ENCODE results near the gene FANCC.

FANCC gene

DNA sequence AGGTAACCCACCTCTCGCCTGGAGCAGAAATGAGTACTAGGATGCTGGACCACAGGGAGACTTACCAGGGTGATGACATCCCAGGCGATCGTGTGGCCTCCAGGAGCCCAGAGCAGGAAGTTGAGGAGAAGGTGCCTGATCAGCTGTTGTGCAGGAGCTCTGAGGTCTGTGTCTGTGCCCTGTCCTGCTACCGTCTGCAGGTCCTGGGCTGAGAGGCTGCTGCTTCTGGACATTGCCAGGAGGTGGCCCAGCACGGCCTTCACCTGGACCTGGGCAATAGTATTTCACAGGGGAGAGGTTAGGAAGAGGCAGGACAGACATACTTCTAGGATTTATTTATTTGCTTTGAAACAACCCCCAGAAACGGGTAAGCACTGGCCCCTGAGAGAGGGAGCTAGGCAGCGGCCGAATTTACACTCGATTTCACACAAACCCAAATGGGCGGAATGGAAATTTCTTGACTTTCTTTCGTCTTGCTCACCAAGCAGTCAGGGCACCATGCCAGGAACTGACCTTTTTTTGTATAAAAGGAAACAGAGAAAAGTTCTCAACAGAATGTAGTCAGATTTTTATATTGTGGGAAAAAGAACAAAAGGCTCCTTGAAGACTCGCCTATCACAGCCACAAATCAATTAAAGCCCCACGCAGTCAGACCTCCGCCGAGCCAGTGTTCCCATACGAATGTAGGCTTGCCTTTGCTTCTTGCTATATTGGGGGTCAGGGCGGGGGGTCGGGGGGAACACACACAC, 210.3 kb downstream of the FANCC start:
- in situ Hi-C loops (cut with MboI; ENCODE audit: low sequenced_read_pairs, unreplicated experiment) = no loop called here
- TF ChIP-seq, protein P1, sequence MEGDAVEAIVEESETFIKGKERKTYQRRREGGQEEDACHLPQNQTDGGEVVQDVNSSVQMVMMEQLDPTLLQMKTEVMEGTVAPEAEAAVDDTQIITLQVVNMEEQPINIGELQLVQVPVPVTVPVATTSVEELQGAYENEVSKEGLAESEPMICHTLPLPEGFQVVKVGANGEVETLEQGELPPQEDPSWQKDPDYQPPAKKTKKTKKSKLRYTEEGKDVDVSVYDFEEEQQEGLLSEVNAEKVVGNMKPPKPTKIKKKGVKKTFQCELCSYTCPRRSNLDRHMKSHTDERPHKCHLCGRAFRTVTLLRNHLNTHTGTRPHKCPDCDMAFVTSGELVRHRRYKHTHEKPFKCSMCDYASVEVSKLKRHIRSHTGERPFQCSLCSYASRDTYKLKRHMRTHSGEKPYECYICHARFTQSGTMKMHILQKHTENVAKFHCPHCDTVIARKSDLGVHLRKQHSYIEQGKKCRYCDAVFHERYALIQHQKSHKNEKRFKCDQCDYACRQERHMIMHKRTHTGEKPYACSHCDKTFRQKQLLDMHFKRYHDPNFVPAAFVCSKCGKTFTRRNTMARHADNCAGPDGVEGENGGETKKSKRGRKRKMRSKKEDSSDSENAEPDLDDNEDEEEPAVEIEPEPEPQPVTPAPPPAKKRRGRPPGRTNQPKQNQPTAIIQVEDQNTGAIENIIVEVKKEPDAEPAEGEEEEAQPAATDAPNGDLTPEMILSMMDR (IDR thresholded peaks at IDR 0.05; ENCODE audit: borderline replicate concordance, control extremely low read depth, extremely low read depth, insufficient read depth, missing control alignments) = no peak
- DNase-seq (ENCODE audit: low spot score) = no peak

GRCh38 chr9:95105519-95106287, 211.8 kb downstream of the FANCC start:
- TF ChIP-seq, protein P1 (IDR thresholded peaks at IDR 0.05; ENCODE audit: borderline replicate concordance, control extremely low read depth, extremely low read depth, insufficient read depth, missing control alignments) = no peak
- DNase-seq (ENCODE audit: low spot score) = no peak
- in situ Hi-C loops (cut with MboI; ENCODE audit: low sequenced_read_pairs, unreplicated experiment) = no loop called here

DNA sequence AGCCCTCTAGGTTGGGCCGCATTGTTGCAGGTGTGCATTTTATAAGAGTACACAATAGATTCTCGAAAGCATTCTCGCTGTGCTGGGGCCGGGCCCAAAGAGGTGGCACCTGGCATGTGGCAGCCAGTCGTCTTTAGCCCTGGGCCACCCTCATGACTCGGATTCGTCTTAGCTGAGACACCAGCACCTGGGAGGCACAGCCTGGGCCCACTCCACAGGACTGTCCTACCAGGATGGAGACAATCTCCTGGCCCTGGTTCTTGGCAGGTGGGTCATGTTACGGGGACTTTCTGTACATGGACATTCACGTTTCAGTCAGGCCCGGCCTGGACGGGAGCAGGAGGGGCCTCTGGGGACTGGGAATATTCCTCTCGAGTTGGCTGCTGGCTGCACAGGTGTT, 212.5 kb downstream of the FANCC start:
- DNase-seq (ENCODE audit: low spot score) = no peak
- in situ Hi-C loops (cut with MboI; ENCODE audit: low sequenced_read_pairs, unreplicated experiment) = no loop called here
- TF ChIP-seq, protein P1 (IDR thresholded peaks at IDR 0.05; ENCODE audit: borderline replicate concordance, control extremely low read depth, extremely low read depth, insufficient read depth, missing control alignments) = no peak

- in situ Hi-C loops (cut with MboI; ENCODE audit: low sequenced_read_pairs, unreplicated experiment) = no loop called here
- TF ChIP-seq, protein P1 (IDR thresholded peaks at IDR 0.05; ENCODE audit: borderline replicate concordance, control extremely low read depth, extremely low read depth, insufficient read depth, missing control alignments) = no peak
- DNase-seq (ENCODE audit: low spot score) = no peak
Measured at GRCh38 chr9:95104581-95104960, 212.9 kb downstream of the FANCC start.

DNA sequence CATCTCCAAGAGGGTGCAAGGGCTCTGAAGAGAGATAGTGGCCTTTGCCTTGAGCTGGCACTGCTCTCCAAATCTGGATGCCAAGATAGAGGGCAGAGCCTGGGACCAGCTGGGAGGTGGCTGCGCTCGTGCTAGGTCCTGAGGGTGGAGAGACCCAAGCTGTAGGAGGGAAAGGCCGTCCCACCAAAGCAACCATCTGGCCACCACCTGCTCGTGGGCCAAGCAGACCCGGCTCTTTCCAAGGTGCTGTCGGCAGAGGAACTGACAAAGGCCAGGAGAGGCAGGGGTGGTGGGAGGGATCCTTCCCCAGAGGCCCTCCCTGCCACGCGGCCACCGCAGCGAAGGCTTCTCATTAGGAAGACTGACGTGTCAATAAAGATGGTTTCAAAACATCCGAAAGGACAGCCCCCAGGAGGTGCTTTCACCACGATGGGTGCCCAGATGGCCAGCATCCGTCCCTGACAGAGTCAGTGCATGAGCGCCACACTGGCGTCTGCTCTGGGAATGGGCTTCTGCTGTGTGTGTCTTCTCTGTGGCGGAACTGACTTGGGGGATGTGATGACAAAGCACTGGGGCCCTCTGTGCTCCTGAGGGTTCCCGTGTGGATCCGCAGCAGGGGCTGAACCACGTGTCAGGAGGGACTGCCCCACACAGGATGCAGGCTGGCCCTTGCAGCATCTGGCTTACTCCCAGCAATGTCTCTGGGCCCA, 213.5 kb downstream of the FANCC start:
- TF ChIP-seq, protein P1 (IDR thresholded peaks at IDR 0.05; ENCODE audit: borderline replicate concordance, control extremely low read depth, extremely low read depth, insufficient read depth, missing control alignments) = no peak
- in situ Hi-C loops (cut with MboI; ENCODE audit: low sequenced_read_pairs, unreplicated experiment) = no loop called here
- no peak for DNase-seq (ENCODE audit: low spot score)

DNA sequence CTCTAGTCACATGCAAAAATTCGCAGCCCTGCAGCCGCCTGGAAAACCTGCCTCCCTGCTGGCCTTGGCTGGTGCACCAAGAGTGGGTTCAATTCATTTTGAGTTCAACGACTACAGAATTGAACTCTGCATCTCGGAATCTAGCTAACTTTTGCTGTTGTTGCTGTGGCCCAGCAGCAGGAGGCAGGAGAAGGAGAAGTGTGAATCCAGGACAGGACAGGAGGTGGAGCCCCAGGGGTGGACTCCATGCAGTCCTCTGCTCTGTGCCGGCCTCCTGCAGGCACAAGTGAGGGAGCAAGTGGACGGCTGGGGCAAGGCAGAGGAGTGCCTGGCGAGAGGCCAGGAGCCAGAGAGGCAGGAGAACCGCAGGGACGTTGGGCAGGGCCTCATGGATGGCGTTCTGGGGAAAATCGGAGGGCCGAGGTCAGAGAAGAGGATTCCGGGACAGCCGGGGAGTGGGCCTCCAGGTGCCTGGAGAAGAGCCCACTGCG, 214.2 kb downstream of the FANCC start:
- TF ChIP-seq, protein P1 (IDR thresholded peaks at IDR 0.05; ENCODE audit: borderline replicate concordance, control extremely low read depth, extremely low read depth, insufficient read depth, missing control alignments) = no peak
- in situ Hi-C loops (cut with MboI; ENCODE audit: low sequenced_read_pairs, unreplicated experiment) = no loop called here
- DNase-seq (ENCODE audit: low spot score) = no peak
